ENCODE measurements around the gene MAP2.
A peak's percentile ranks its signal among the peaks of the same experiment; 100 is the strongest.
"Not testable (repeated sequence)": the region's sequence is repeated elsewhere in the genome, so short reads cannot be mapped to it uniquely, and the experiment has no call there.

The MAP2 gene

GRCh38 chr2:209473930-209474419 lies 50.1 kb downstream of the MAP2 start:
- no peak for DNase-seq (ENCODE audit: low spot score)

GRCh38 chr2:209474960-209475359 lies 51.1 kb downstream of the MAP2 start:
- DNase-seq (ENCODE audit: low spot score): no peak

GRCh38 chr2:209476367-209477208 lies 52.7 kb downstream of the MAP2 start:
- no peak for DNase-seq (ENCODE audit: low spot score)

- DNase-seq (ENCODE audit: low spot score): not testable (repeated sequence)
Observed at GRCh38 chr2:209492296-209492695, 68.4 kb downstream of the MAP2 start.

- not testable (repeated sequence) for DNase-seq (ENCODE audit: low spot score)
Observed at GRCh38 chr2:209495068-209495620, 71.3 kb downstream of the MAP2 start.

- no peak for DNase-seq (ENCODE audit: low spot score)
Observed at GRCh38 chr2:209495855-209496585, 72.2 kb downstream of the MAP2 start.

- DNase-seq (ENCODE audit: low spot score): no peak
Observed at GRCh38 chr2:209496586-209496982, 72.7 kb downstream of the MAP2 start.

GRCh38 chr2:209498614-209499013 lies 74.8 kb downstream of the MAP2 start:
- no peak for DNase-seq (ENCODE audit: low spot score)

GRCh38 chr2:209499069-209499468 lies 75.2 kb downstream of the MAP2 start:
- no peak for DNase-seq (ENCODE audit: low spot score)

GRCh38 chr2:209501579-209501978 lies 77.7 kb downstream of the MAP2 start:
- DNase-seq (ENCODE audit: low spot score): no peak

- DNase-seq (ENCODE audit: low spot score): no peak
Observed at GRCh38 chr2:209505410-209505809, 81.6 kb downstream of the MAP2 start.

- DNase-seq (ENCODE audit: low spot score): no peak
Observed at GRCh38 chr2:209508255-209508654, 84.4 kb downstream of the MAP2 start.

- no peak for DNase-seq (ENCODE audit: low spot score)
Observed at GRCh38 chr2:209511637-209512036, 87.8 kb downstream of the MAP2 start.

GRCh38 chr2:209512971-209513370 lies 89.1 kb downstream of the MAP2 start:
- DNase-seq (ENCODE audit: low spot score): no peak

- no peak for DNase-seq (ENCODE audit: low spot score)
Observed at GRCh38 chr2:209517436-209517835, 93.6 kb downstream of the MAP2 start.

- DNase-seq (ENCODE audit: low spot score): no peak
Observed at GRCh38 chr2:209519271-209519670, 95.4 kb downstream of the MAP2 start.

GRCh38 chr2:209519906-209520305 lies 96.1 kb downstream of the MAP2 start:
- DNase-seq (ENCODE audit: low spot score): peak; percentile 63

GRCh38 chr2:209523041-209523740 lies 99.3 kb downstream of the MAP2 start:
- DNase-seq (ENCODE audit: low spot score): no peak

GRCh38 chr2:209523867-209524266 lies 100.0 kb downstream of the MAP2 start:
- DNase-seq (ENCODE audit: low spot score): no peak

- DNase-seq (ENCODE audit: low spot score): no peak
Observed at GRCh38 chr2:209525331-209525730, 101.5 kb downstream of the MAP2 start.

- no peak for DNase-seq (ENCODE audit: low spot score)
Observed at GRCh38 chr2:209525834-209526281, 102.0 kb downstream of the MAP2 start.

- DNase-seq (ENCODE audit: low spot score): no peak
Observed at GRCh38 chr2:209526561-209526960, 102.7 kb downstream of the MAP2 start.

Measured in D341Med (cell line).